Large intestine (tissue), 3 donors: ENCODE data around the gene CT83. TPM values are rescaled to one million over a fixed set of nuclear protein-coding genes. Genes with fewer than 3 reads are reported as not detected.

Experiments
- DNase-seq, 2 donors: peaks; one replicate each; pipeline versions ENCODE4 v3.0.0 to v3.0.0-alpha.2; 2013
- H3K27ac ChIP-seq: one replicate; pipeline ENCODE4 v1.5.1; 2013; ENCODE audit warnings: low read length
- H3K27me3 ChIP-seq: 2 replicates; pipeline ENCODE4 v1.6.1; 2013; ENCODE audit warnings: low read length; ENCODE audit not compliant: control insufficient read depth, insufficient read depth
- H3K36me3 ChIP-seq: 2 replicates; pipeline ENCODE4 v1.6.1; 2013; ENCODE audit warnings: low read length; ENCODE audit not compliant: control insufficient read depth, insufficient read depth
- H3K4me1 ChIP-seq: one replicate; pipeline ENCODE4 v1.6.1; 2013; ENCODE audit warnings: low read length; ENCODE audit not compliant: control insufficient read depth, insufficient read depth
- H3K4me3 ChIP-seq: one replicate; pipeline ENCODE4 v1.5.1; 2013; ENCODE audit warnings: low read length
- H3K9me3 ChIP-seq: one replicate; pipeline ENCODE4 v1.6.1; 2013; ENCODE audit warnings: mild to moderate bottlenecking, low read depth, low read length, moderate library complexity; ENCODE audit not compliant: control insufficient read depth
- WGBS: methylation state at CpG from one replicate; pipeline ENCODE4 v1.1.5; 2013; ENCODE audit warnings: low lambda C conversion rate; ENCODE audit not compliant: insufficient coverage; 5-methylcytosine and 5-hydroxymethylcytosine counted together
- polyA plus RNA-seq: library from polyadenylated mRNA; unstranded; fragments of 120-200 nt; gene quantifications from one replicate; pipeline ENCODE4 v1.2.1, GENCODE V29; 2013

The CT83 gene
- polyA plus RNA-seq, 1 donor = not detected

DNA sequence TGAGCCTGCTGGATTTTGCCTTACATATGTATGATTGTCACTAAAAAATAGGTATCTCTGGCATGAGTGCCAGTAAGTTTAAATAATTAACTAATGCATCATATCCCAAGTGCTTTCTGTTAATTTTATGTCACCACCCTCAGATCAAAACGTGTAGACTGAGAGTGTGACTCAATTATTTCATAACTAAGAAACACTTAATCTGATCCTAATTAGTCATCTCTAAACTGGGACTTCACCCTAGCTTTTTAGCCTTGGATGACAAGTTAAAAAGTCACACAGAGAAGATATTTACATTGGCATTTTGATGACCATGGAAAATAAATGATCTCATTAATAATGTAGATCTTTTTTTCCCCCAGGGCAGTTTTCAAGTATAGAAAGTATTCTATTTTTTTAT is 49.5 kb downstream of the CT83 start:
- Histone ChIP-seq H3K4me1 (no peaks in the 10 kb centered on the region), H3K4me3 (no peak overlapping the region), H3K36me3 (no peaks in the 10 kb centered on the region), H3K27ac (no peak overlapping the region), H3K27me3 (no peaks in the 10 kb centered on the region), H3K9me3 (no peaks in the 10 kb centered on the region)
- DNase-seq = no peak
- no CpG with 5 or more reads among the region's 1 CpG for WGBS

Other genes starting within 250 kb of the CT83 start
- 1.1 TPM for gene SLC6A14, start 26.4 kb downstream of the CT83 start, polyA plus RNA-seq